ENCODE data around the gene TCERG1.

TCERG1 gene

DNA sequence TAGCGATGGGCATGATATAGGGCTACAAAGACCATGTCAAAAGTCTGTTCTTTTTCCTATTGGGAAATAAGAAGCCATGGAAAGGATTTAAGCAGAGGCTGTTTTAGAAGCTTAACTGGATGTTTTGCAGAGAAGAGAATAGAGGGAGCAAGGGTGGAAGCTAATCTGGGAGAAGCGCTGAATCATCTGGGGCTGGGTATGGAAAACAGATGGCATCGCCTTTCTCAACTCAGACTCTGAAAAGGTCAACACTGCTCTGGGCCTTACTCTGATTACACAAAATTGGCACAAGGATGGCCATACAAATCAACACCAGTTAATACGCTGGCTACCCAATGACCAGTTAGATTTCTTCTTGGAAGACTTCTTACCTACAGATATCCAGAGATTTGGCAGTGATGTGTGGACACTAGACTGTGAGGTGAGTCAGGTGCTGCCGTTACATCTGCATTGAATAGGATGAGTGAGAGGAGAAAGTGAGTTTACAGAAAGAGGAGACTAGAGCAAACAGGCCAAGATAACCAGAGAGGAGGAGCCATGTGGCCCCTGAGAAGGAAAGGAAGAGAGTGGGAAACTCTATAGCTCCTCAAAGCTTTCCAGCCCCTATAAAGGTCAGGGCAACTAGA is 6.2 kb upstream of the TCERG1 start:
- Histone ChIP-seq H3K36me3 (no peaks in the 10 kb centered on the region), H3K4me3 (ENCODE audit: low read depth in 1 of 2, low read length in 1 of 2) (no peak overlapping the region), H3K27ac (no peak overlapping the region), H3K9me3 (no peaks in the 10 kb centered on the region), H3K27me3 (peaks cover 41% of the 10 kb centered on the region), H3K4me1 (ENCODE audit: control insufficient read depth in 1 of 2, insufficient read depth in 1 of 2, low read depth in 1 of 2, low read length in 1 of 2) (no peaks in the 10 kb centered on the region)
- TF ChIP-seq, protein P1, sequence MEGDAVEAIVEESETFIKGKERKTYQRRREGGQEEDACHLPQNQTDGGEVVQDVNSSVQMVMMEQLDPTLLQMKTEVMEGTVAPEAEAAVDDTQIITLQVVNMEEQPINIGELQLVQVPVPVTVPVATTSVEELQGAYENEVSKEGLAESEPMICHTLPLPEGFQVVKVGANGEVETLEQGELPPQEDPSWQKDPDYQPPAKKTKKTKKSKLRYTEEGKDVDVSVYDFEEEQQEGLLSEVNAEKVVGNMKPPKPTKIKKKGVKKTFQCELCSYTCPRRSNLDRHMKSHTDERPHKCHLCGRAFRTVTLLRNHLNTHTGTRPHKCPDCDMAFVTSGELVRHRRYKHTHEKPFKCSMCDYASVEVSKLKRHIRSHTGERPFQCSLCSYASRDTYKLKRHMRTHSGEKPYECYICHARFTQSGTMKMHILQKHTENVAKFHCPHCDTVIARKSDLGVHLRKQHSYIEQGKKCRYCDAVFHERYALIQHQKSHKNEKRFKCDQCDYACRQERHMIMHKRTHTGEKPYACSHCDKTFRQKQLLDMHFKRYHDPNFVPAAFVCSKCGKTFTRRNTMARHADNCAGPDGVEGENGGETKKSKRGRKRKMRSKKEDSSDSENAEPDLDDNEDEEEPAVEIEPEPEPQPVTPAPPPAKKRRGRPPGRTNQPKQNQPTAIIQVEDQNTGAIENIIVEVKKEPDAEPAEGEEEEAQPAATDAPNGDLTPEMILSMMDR (IDR thresholded peaks at IDR 0.05) = no peak

DNA sequence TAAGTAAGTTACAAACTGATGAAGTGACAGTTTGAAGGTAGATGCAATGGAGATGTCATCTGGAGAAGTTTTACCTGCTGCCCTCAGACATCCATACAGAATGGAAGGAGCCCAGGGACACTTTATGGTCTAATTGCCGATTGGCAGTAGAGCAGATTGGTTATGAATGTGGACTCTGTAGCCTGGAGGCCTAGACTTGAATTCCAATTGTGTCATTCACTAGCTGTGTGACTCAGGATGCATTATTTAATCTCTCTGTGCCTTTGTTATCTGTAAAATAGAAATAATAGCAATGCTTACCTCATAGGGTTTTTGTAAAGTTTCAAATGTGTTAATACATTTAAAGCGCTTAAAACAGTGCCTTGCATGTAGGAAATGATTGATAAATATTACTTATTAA is 5.2 kb upstream of the TCERG1 start:
- Histone ChIP-seq H3K27ac (no peak overlapping the region), H3K9me3 (no peaks in the 10 kb centered on the region), H3K36me3 (no peaks in the 10 kb centered on the region), H3K27me3 (peaks cover 33% of the 10 kb centered on the region), H3K4me3 (ENCODE audit: low read depth in 1 of 2, low read length in 1 of 2) (no peak overlapping the region), H3K4me1 (ENCODE audit: control insufficient read depth in 1 of 2, insufficient read depth in 1 of 2, low read depth in 1 of 2, low read length in 1 of 2) (peaks cover 4 to 5% of the 10 kb centered on the region in 2 experiments)
- TF ChIP-seq, protein P1 (IDR thresholded peaks at IDR 0.05) = no peak

DNA sequence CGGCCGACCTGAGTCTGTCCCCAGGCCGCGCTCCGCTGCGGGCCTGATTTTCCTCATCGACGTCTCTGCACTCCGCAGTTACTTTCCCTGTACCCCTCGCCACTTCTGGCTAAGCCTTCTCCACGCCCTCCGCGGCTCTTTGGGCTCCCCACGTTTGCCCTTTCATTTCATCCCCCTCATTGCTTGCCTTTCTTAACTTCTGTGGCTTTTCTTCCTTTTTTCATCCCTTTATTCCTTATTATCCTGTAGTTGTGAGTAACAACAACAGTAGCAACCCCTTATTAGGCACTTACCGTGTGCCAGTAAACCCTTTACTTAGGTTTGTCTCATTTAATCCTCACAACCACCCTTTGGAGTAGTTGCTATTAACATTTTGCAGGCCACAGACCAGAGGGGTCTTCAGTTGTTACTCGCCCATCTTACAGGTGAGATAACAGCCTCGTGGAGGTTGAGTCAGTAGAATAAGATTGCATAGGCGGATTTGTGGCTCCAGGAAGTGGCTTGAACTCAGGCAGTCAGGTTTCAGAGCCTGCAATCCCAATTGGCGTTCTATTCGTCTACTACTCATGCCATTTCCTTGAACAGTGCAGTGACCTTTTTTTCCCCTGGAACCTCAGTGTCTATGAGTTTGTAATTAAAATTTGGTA is 724 bp downstream of the TCERG1 start:
- Histone ChIP-seq H3K4me1 (ENCODE audit: control insufficient read depth in 1 of 2, insufficient read depth in 1 of 2, low read depth in 1 of 2, low read length in 1 of 2) (peaks cover 19 to 20% of the 10 kb centered on the region in 2 experiments), H3K27me3 (no peaks in the 10 kb centered on the region)
- TF ChIP-seq, protein P1 (IDR thresholded peaks at IDR 0.05) = no peak

DNA sequence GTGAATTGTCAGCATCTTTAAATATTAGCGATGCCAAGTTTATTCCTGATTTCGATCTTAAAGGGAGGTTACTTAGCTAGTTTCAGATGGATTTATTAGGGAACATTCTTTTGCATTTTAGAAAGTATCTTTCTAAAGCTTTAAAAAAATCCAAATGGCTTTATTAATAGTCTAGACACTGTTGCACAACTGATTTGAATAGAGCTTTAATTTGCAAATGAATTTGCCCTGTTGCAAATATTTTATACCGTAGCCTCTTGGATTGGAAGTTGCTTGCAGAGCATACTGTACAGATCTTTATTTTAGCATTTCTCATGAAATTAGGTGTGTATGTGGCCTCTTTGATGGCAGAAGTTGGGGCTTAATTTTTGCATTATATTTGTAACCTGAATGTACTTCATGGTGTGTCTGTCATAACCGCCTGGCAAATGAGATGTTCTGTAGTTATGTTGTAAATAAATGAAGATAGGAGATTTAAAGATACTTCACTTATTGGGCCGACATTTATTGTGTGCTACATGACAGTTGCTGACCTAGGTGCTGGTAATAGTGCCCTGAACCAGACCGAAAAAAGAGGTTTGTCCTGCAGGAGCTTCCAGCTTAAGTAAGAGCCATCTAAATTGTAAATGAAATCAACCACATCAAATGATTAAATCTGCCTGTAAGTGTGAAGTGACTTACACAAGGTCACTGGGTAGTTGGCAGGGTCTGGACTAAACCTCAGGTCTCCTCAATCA is 1.8 kb downstream of the TCERG1 start:
- no peak overlapping the region for H3K27ac ChIP-seq
- TF ChIP-seq, protein P1 (IDR thresholded peaks at IDR 0.05) = no peak
- no peak overlapping the region for H3K4me3 ChIP-seq (ENCODE audit: low read depth in 1 of 2, low read length in 1 of 2)
- no peaks in the 10 kb centered on the region for H3K27me3 ChIP-seq
- H3K9me3 ChIP-seq = no peaks in the 10 kb centered on the region
- H3K36me3 ChIP-seq = no peaks in the 10 kb centered on the region
- peaks cover 19 to 20% of the 10 kb centered on the region in 2 experiments for H3K4me1 ChIP-seq (ENCODE audit: control insufficient read depth in 1 of 2, insufficient read depth in 1 of 2, low read depth in 1 of 2, low read length in 1 of 2)

More for the DNA sequence above, 724 bp downstream of the TCERG1 start:
- H3K4me3 ChIP-seq (ENCODE audit: low read depth in 1 of 2, low read length in 1 of 2) = peak overlapping the region; percentile 90 to 95
- no peaks in the 10 kb centered on the region for H3K9me3 ChIP-seq
- no peaks in the 10 kb centered on the region for H3K36me3 ChIP-seq
- peak overlapping the region; percentile 75 for H3K27ac ChIP-seq

DNA sequence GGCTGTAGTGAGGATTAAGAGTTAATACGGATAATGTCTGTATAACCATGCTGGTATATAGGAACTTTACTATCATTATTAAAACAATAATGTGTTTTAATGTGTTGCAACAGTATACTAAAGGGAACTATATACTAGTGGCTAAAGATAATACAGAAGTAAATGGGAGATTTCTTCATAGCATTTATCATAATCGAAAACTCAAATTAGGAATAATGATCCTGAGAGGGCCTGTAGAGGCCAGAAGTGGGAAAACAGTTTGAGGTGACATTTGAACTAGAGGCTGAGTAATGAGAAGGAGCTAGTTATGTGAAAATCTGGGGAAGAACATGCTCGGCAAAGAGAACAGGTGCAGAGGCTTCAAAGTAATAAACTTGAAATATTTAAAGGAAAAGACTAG is 2.9 kb downstream of the TCERG1 start:
- peaks cover 19 to 20% of the 10 kb centered on the region in 2 experiments for H3K4me1 ChIP-seq (ENCODE audit: control insufficient read depth in 1 of 2, insufficient read depth in 1 of 2, low read depth in 1 of 2, low read length in 1 of 2)
- no peak overlapping the region for H3K4me3 ChIP-seq (ENCODE audit: low read depth in 1 of 2, low read length in 1 of 2)
- no peaks in the 10 kb centered on the region for H3K27me3 ChIP-seq
- no peaks in the 10 kb centered on the region for H3K9me3 ChIP-seq
- TF ChIP-seq, protein P1 (IDR thresholded peaks at IDR 0.05) = no peak
- H3K27ac ChIP-seq = no peak overlapping the region
- H3K36me3 ChIP-seq = no peaks in the 10 kb centered on the region
